T-helper 2 cell (primary cell): ENCODE data around the gene PPIL3.
"Not testable (repeated sequence)": the region's sequence is repeated elsewhere in the genome, so short reads cannot be mapped to it uniquely, and the experiment has no call there.

Experiments used
- DNase-seq, 5 experiments: peaks; one replicate each; pipeline versions ENCODE4 v3.0.0 to v3.0.0-alpha.2; 2012 to 2022
- total RNA-seq, 2 donors: gene quantifications; one replicate each; lab custom pipeline; 2026; lab: John Stamatoyannopoulos, UW

Gene PPIL3
- 22.1 to 35.7 reads per million in 2 donors for total RNA-seq

DNA sequence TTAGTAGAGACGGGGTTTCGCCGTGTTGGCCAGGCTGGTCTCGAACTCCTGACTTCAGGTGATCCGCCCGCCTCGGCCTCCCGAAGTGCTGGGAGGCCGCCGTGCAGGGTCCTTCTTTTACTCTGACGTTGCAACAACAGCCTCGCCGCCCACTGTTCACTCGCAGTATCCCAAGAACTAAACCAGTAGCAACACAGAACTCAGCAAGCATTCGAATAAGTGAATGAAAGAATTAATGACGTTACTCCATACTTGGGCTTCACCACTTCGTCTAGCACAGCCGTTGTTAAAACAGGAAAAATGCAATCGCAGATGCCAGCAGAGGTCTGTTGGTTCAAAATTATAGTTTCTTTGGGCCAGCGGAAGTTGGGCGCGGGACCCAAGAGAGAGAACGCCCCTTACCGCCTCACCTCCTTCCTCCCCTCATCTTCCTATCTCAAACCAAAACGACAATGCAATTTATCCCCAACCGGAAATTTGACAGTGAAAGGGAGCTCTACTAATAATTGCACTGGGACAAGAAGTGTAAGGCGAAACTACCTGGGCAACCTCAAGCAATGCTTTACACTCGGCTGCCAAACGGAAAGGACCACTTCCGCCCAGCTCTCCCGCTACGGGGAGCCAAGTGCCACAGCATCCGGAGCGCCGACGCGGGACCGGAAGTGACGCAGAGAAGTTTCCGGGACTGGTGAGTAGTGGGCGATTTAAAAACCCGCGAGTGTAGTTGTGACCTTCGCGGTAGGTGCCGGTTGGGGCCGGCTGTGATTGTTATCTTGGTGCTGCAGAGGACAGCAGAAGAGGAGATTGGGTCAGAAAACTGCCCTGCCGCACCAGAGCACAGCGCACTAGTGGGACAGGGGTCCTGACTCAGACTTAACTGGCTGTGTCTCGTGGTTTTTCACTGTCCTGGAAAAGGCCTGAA, at the start of gene PPIL3, which contains the start of gene NIF3L1:
TSS of gene PPIL3 (minus strand) at position 374 of the 922 bp plus-strand sequence. CDS start 1,462 bp downstream, outside the sequence.
TSS of gene NIF3L1 (plus strand) at position 668 of the 922 bp plus-strand sequence. CDS start 2,573 bp downstream, outside the sequence.
- peak; percentile 78 to 100 (median 95) for DNase-seq

DNA sequence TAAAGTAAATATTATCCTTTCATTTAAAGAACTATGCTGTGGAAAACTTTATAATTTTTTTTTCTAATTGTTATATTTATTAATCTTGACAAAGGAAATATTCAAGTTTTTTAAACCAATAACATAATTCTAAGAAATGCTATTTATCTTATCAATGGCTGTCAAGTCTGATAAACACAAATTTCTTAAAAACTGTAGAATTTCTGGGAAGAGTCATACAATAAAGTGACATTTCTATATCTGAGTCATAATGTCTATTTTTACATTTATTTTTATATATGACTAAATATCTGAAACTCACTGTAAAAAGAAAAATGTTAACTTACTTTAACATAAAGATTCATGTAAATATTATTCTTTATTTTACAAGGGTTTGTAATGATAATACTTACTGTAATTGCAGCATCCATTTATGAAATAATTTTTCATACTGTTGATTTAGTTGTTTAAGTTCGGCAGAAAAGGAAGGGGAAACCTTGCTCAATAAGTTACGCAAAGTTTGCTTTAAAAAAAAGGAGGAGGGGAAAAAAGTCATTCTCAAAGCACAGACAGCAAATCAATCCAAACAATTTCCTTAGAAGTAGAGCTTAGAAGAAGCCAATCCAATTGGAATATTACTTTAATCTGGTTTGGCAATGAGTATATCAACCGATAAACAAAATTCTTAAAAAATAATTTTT, 42.2 kb upstream of the PPIL3 start:
- DNase-seq, result no peak

DNA sequence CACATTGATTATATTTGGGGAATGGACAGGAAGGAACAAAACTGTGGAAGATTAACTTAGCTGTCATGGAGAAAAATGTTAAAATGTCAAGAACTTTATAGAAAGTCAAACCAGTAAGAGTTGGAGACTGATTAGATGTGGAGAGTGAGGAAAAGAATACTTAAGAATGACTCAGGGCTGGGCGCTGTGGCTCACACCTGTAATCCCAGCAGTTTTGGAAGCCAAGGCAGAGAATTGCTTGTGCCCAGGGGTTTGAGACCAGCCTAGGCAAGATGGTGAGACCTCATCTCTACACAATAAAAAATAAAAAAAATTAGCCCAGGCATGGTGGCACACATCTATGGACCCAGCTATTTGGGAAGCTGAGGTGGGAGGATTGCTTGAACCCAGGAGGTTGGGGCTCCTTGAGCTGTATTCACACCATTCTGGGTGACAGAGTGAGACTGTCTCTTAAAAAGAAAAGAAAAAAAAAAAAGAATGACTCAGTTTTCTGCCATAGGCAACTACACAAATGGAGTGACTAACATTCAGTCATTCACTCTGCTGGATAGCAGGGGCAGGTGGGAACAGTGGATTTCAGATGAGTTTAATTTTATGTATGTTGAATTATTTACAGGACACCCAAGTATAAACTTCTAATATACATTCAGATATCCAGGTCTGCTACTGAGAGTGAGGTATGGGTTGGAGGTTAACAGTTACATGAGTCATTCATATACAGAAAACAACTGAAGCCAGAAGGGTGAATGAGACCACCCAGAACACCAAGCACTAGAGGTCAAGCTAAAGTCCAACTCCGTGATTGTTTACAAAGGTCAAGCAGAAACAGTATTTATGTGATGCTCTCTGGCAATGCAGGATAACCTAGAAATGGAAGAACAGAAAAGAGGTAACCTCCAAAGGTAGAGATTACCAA, 40.7 kb upstream of the PPIL3 start:
- no peak for DNase-seq

- peak in 1 of 5 experiments; percentile 76 for DNase-seq
These were observed 33.6 kb upstream of the PPIL3 start for GRCh38 chr2:200922439-200922838.

- no peak for DNase-seq
These were observed 24.8 kb upstream of the PPIL3 start for GRCh38 chr2:200913654-200914053.

- no peak for DNase-seq
These were observed 21.1 kb upstream of the PPIL3 start for GRCh38 chr2:200909958-200910357.

DNA sequence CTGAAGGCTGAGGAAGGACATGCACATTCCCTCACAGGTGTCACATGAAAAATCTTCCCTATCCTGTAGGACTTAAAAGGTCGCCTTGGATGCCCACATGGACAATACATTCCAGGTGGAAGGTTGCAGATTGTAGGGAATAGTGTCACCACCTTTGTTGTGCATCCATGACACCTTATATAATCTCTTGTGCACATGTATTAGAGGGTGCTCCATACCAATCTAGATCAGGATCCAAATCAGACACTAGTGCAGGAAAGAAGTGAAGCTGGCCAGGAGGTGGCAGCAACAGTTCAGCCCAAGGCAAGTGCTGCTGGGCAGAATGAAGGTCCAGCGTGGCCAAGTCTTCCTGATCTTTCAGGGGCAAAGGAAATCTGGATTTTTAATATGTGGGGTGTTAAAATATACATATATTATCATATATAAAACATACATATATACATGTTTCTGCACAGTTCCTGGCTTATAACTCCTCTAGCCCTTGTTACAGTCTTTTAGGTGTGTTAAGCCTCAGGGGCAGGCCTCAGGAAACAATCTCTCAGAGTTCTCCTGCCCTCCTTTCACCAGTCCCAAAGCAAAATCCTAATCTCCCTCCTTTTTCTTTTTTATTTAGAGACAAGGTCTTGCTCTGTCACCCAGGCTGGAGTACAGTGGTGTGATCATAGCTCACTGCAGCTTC, 16.9 kb upstream of the PPIL3 start:
- DNase-seq, result peak in 3 of 5 experiments; percentile 10 to 62 (median 27)

- DNase-seq, result peak in 4 of 5 experiments; percentile 50 to 90 (median 62)
These were observed 12.7 kb upstream of the PPIL3 start for GRCh38 chr2:200901459-200902072.

DNA sequence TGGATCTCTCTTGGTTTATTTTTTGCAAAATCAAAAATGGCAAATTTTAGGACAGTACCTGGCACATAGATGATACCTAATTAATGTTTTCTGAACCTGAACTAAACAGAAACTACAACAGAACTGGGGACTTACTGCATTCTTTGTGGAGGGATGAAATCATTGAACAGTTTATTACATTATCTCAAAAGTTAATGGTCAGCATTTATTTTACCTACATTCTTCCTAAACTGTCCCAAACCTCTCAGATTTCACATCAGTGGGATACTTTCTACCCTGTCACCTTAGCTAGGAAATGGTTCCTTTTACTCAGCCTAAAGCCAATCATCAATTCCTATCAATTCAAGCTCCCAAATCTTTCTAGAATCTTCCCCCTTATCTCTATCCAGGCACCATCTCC, 10.6 kb upstream of the PPIL3 start:
- no peak for DNase-seq

DNA sequence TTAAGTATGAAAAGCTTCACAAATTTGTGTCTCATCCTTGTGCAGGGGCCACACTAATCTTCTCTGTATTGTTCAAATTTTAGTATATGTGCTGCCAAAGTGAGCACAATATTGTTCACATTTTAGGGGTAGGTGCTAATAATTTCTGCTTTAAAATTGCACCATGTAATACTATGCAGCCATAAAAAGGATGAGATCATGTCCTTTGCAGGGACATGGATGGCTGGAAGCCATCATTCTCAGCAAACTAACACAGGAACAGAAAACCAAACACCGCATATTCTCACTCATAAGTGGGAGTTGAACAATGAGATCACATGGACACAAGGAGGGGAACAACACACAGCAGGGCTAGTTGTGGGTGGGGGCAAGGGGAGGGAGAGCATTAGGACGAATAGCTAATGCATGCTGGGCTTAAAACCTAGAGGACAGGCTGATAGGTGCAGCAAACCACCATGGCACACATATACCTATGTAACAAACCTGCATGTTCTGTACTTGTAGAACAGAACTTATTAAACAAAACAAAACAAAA, 7.1 kb downstream of the PPIL3 start:
- DNase-seq, result not testable (repeated sequence)

- DNase-seq, result no peak
These were observed 10.5 kb downstream of the PPIL3 start for GRCh38 chr2:200878289-200878880.

GRCh38 chr2:200877443-200877842, 11.4 kb downstream of the PPIL3 start:
- no peak for DNase-seq

DNA sequence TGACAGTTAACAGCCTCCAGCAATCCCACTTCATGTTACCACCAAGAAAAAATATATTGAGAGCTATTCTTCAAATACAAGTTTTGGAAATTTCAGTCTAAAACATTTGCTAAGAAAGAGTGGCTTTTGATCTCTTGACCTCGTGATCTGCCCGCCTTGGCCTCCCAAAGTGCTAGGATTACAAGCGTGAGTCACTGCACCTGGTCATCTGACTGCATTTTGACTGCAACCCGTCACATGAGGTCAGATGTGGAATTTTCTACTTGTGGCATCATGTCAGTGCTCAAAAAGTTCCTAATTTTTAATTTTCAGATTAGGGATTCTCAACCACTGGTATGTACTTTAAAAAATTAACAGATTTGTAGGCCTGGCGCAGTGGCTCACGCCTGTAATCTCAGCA, 15.3 kb downstream of the PPIL3 start:
- no peak for DNase-seq

DNA sequence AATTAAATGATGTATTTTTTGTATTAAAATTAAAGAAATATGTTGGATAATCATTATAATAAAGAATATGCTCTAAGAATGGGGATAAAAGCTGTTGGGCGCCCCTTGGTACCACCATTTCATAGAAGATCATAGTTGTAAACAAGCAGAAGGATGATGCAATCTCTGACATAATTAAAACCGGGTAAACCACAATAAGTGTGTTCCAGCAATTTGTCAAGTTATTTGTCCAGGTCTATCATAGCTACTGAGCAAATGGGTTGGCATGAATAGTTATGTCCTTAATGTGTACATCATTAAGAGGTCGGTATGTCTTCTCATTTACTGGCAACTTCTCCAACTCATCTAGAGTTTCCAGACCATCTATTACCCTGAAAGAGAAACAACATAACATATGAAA, 17.7 kb downstream of the PPIL3 start:
- DNase-seq, result no peak

- no peak for DNase-seq
These were observed 19.9 kb downstream of the PPIL3 start for GRCh38 chr2:200869014-200869413.

DNA sequence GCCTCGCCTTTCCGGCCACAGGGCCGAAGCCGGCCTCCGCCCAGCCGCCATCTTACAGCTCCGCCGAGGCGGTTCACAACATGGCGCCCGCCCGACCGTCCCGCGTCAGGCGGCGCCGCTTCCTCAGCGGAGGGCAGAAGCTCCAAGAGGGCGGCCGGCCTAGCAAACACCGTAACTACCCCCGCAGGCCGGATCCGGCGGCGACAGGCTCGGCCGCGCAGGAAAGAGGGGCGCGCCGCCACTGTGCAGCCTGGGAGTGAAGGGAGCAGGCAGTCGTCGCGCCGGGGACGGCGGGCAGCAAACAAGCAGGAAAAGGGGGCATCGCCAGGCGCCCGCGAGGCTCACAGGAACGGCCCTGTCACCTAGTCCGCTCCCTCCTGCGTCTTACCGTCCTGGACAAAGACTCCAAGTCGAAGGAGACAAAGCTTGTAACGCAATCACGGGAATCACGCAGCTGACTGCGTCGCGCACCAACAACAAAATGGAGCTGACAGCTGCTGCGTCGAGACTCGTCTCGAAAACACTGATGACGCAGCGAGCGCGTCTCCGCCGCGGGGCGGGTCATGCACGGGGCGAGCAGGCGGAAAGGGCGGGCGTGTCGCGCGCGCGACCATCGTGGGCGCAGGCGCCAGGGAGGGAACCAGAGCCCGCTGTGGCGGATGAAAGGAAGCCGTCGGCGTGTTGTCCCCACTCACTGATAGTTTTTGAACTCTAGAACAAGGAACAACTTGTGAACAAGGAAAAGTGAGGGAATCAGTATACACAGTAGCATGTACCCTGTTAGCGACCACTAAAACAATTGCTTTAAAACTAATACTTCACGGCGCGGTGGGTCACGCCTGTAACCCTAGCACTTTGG, 24.5 kb downstream of the PPIL3 start, which contains the start of gene CLK1:
TSS of gene CLK1 (minus strand) at position 483 of the 859 bp plus-strand sequence. CDS start 2,796 bp downstream, outside the sequence.
- peak; percentile 88 to 97 (median 96) for DNase-seq

- peak in 1 of 5 experiments; percentile 58 for DNase-seq
These were observed 25.1 kb downstream of the PPIL3 start for GRCh38 chr2:200863782-200864175.

GRCh38 chr2:200862532-200863000, 26.3 kb downstream of the PPIL3 start:
- peak in 4 of 5 experiments; percentile 36 to 91 (median 57) for DNase-seq

DNA sequence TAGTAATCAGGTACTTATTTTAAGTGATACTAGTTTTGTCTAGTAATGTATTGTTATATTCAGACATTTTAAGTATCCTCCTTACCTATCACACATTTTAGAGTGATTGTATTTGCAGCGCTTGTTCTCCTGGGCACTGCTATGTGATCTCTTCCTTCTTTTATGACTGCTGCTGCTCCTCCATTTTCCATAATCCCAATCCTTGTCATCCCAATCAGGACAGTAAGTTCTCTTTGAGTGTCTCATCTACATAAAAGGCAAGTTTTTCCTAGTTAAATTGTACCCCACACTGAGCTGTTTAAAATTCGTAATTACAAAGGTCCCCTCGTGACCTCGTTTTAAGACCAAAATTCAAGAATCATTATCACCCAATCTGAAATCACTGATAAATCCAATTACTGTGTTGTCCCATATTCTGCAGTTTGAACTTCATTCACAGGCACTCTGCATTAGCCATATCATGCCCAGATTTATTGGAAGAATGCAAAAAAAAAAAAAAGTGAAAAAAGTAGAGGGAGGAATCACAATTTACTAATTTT, 27.2 kb downstream of the PPIL3 start:
- DNase-seq, result no peak
